Measurements from ENCODE around the gene CCAR1.
"Not testable (repeated sequence)": the region's sequence is repeated elsewhere in the genome, so short reads cannot be mapped to it uniquely, and the experiment has no call there.

CCAR1 gene, protein sequence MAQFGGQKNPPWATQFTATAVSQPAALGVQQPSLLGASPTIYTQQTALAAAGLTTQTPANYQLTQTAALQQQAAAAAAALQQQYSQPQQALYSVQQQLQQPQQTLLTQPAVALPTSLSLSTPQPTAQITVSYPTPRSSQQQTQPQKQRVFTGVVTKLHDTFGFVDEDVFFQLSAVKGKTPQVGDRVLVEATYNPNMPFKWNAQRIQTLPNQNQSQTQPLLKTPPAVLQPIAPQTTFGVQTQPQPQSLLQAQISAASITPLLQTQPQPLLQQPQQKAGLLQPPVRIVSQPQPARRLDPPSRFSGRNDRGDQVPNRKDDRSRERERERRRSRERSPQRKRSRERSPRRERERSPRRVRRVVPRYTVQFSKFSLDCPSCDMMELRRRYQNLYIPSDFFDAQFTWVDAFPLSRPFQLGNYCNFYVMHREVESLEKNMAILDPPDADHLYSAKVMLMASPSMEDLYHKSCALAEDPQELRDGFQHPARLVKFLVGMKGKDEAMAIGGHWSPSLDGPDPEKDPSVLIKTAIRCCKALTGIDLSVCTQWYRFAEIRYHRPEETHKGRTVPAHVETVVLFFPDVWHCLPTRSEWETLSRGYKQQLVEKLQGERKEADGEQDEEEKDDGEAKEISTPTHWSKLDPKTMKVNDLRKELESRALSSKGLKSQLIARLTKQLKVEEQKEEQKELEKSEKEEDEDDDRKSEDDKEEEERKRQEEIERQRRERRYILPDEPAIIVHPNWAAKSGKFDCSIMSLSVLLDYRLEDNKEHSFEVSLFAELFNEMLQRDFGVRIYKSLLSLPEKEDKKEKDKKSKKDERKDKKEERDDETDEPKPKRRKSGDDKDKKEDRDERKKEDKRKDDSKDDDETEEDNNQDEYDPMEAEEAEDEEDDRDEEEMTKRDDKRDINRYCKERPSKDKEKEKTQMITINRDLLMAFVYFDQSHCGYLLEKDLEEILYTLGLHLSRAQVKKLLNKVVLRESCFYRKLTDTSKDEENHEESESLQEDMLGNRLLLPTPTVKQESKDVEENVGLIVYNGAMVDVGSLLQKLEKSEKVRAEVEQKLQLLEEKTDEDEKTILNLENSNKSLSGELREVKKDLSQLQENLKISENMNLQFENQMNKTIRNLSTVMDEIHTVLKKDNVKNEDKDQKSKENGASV

DNA sequence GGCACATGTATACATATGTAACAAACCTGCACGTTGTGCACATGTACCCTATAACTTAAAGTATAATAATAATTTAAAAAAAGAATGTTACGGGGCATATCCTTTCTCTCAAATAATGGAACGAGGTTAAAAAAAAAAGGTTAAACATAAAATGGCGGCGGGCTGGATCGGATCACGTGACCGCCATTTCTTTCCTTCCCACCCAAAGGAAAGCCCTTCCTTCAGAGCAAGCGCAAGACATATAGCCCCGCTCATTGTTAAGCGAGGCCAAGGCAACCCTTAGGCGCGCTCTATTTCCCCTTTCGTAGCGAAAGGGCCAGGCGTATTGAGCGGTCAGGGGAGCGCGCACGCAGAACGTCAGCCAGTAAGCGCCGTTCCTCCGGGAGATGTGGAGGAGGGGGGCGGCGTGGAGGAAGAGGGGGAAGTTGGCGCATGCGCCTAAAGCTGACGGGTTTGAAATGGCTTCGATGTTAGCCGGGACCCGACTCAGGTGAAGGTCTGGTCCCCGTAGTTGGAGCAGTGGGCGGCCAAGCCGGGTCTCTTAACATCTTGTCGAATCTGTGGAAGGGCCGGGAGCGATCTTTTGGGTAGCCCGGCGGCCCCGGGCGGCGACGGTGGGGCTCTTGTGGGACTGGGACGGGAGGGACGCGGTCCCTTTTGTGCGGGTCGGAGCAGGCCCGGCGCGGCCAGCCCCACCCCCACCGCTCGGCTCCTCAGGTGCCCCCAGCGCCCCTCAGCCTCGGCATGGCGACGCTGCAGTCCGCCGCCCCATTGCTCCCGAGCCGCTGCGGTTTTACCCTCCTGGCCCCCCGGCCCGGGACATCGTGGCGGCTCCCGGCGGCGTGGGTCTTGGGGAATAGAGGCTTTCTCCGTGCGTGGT, at the start of gene CCAR1:
Gene CCAR1 (plus strand): TSS at position 447 of the 880 bp plus-strand sequence. CDS start 1,266 bp downstream, outside the sequence.
- peak; percentile 90 to 96 for DNase-seq

DNA sequence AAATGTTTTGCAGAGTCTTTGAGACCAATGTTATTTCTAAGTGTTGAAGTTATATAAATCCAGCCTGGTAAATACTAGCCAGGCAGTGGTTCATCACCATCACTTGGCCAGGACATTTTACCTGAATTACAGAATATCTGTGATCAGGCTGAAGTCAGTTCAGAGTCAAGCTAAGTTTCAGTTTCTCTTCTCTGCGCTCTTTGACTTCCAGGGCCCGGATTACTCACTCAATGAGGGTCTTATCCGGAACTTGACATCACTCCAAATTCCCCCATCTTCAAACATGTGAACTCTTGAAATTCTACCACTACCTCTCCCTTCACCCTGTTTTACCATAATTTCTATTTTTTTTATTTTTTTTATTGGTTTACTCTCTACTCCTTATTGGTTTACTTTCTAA, 36.6 kb upstream of the CCAR1 start:
- no peak for DNase-seq

DNA sequence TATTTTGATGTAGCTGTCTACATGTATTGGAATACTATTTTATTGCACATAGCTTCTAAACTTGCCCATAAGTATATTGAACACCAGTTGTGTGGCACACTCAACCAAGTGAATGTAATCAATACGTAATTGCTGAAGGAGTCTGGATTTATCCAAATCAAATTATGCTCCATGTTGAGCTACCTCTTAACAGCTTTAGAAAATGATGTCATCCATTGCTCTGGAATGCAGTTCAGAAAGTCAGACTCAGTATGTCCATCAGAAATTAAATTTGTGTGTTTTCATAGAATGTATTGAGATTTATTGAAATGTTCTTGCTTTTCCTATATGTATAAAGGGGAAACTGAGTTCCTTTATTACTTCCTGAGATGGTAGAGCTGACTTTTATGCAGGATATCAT, 25.0 kb upstream of the CCAR1 start:
- no peak for DNase-seq

DNA sequence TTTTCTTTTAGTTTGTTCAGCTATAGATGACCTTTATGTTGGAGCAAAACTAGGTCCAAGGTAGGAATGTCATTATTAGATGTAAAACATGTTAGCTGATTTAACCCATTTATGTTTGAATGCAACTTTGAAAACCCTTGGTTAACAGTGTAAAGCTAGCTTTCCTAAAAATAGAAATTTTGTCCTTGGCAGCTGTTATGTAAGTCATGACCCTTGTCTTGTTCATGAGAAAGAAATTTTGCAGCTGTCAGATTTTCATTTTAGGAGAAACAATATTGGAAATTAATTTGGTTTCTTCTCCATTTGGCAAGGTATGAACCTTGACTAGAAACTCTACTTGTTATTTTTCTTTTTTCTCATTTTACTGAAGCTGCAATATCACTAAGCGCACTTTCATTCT, 23.9 kb upstream of the CCAR1 start:
- no peak for DNase-seq

DNA sequence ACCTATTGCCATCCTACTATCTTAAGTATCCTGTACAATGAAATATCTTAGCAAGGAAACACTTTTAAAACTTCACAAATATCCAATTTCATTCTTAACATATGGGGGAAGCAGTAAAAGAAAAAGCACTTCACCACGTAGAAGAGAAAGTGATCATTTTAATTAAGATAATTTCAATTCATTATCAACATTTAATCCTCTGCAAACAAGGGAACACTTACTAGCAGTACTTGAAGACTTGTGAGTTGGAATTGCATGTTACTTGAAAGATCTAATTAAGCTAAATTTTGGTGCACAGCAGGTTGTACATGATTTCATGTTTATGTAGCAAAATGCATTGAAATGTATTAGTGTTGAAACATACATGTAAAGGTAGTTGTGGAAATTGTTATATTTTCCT, 20.8 kb upstream of the CCAR1 start:
- DNase-seq, result no peak

DNA sequence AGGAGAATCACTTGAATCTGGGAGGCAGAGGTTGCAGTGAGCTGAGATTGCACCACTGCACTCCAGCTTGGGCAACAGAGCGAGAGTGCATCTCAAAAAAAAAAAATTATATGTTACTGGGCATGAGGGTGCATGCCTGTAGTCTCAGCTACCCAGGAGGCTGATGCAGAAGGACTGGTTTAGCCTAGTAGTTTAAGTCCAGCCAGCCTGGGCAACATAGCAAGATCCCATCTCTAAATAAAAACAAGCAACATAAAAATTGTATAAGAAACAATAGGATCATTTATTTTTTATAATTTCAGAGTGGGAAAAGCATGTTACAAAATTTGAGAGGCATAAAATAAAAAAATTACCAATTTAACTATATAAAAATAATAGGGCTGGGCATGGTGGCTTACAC, 15.5 kb upstream of the CCAR1 start:
- no peak for DNase-seq

DNA sequence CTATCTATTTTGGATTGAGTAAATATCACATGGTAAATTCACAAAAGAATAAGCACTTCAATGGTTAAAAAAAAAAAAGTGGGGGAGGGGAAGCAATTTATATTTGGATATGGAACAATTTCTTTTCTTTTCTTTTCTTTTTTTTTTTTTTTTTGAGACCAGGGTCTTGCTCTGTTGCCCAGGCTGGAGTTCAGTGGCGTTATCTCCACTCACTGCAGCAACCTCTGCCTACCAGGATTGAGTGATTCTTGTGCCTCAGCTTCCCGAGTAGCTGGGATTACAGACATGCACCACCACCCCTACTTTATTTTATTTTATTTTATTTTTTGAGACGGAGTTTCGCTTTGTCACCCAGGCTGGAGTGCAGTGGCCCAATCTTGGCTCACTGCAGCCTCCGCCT, 12.1 kb upstream of the CCAR1 start:
- DNase-seq, result not testable (repeated sequence)

DNA sequence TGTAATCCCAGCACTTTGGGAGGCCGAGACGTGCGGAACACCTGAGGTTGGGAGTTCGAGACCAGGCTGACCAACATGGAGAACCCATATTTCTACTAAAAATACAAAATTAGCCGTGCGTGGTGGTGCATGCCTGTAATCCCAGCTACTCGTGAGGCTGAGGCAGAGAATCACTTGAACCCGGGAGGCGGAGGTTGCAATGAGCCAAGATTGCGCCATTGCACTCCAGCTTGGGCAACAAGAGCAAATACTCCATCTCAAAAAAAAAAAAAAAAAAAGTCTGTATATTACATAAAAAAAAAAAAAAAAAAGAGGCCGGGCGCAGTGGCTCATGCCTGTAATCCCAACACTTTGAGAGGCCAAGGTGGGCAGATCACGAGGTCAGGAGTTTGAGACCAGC, 8.0 kb upstream of the CCAR1 start:
- DNase-seq, result not testable (repeated sequence)

DNA sequence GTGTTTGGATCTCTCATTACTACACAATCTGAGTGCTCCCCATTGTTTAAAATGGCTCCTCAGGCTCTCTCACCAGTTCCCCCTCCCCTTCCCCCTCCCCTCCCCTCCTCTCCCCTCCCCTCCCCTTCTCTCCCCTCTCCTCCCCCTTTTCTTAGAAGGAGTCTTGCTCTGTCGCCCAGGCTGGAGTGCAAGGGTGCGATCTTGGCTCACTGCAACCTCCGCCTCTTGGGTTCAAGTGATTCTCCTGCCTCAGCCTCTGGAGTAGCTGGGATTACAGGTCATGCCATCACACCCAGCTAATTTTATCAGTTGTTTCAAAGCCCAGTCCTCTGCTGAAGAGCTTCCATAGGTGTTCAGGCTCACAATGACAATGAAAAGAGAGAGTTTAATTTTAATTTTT, 3.6 kb upstream of the CCAR1 start:
- DNase-seq, result no peak

DNA sequence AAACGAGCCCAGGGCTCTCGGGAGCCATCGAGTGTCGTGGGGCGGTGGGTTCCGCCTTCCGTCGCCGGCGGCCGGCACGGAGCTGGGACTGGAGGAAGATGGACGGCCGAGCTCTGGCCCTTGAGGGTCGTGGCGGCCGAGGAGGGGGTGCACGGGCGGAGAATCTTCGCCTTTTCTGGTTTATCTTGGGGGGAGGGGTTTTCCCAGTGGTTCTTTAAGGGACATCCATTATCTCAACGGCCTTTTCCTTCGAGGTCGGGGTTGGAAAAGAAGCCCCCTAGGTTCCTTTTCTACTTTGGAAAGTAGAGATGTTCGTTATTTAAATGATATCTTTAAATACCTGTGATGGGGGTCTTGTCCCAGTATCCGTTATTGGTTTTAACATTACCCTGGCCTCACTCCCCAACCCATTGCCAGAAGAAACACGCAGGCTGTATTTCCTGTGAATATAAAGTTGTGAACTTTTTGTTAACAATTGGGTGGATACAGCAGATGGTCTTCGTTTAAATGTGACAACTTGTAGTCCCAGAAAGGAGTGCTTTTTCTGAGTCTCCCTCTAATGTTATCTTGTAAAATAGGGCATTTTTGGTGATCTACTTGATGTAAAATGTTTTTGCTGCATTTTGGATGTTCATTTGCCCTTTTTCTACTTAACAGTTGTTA, 765 bp downstream of the CCAR1 start:
- DNase-seq, result no peak

DNA sequence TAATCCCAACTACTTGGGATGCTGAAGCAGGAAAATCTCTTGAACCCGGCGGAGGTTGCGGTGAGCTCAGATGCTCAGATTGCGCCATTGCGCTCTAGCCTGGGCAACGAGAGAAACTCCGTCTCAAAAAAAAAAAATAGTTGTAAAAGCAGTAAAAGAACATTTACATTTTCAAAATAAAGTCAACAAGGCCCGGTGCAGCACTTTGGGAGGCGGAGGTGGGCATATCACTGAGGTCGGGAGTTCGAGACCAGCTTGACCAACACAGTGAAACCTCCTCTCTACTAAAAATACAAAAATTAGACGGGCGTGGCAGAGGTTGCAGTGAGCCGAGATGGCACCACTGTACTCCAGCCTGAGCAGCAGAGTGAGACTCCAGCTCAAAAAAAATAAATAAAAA, 4.0 kb downstream of the CCAR1 start:
- DNase-seq, result no peak

DNA sequence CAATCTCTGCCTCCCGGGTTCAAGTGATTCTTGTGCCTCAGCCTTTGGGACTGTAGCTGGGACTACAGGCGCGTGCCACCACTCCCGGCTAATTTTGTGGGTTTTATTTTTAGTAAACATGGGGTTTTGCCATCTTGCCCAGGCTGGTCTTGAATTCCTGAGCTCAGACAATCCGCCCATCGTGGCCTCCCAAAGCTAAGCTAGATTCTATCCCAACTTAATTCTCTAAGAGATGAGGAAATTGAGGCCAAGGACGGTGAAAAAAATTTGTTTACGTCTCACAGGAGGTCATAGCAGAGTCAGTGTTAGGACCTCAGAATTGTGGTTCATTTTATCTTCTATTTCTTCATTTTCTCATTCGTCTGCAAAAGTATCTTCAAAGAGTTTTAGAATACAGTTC, 6.1 kb downstream of the CCAR1 start:
- DNase-seq, result no peak

DNA sequence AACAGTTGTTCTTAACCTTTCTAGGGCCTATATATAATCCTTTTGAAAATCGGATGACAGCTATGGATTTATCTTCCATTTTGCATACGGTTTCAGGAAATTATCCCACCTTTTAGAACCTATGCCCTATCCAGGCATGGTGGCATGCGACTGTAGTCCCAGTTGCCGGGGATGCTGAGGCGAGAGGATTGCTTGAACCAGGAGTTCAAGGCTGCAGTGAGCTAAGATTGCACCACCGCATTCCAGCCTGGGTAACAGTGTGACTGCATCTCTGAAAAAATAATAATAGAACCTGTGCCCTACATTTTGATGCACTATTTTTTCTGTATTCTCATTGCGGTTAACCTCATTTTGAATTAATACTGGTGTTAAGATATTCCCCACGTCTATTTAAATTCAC, 11.6 kb downstream of the CCAR1 start:
- DNase-seq, result no peak

DNA sequence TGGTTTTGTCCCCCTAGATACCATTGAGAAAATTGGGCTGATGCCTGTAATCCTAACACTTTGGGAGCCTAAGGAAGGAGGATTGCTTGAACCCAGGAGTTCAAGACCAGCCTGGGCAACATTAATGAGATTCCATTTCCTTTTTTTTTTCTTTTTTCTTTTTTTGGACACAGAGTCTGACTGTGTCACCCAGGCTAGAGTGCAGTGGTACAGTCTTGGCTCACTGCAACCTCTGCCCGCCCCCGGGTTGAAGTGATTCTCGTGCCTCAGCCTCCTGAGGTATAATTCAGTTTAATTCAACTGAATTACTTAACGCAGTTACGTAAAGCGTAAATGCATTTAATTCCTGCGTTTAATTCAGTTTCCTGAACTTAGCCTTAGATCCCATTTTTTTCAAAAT, 13.3 kb downstream of the CCAR1 start:
- DNase-seq, result no peak

DNA sequence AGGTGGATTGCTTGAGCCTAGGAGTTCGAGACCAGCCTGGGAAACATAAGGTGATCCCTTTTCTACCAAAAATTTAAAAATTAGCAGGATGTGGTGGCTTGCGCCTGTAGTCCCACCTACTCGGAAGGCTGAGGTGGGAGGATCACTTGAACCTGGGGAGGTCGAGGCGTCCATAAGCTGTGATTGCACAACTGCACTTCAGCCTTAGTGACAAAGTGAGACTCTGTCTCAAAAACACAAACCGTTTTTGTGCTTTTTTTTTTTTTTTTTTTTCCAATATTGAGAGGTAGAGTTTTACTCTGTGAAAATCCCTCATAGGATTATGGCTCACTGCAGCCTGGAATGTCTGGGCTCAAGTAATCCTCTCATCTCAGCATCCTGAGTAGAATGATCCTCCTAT, 14.1 kb downstream of the CCAR1 start:
- no peak for DNase-seq

DNA sequence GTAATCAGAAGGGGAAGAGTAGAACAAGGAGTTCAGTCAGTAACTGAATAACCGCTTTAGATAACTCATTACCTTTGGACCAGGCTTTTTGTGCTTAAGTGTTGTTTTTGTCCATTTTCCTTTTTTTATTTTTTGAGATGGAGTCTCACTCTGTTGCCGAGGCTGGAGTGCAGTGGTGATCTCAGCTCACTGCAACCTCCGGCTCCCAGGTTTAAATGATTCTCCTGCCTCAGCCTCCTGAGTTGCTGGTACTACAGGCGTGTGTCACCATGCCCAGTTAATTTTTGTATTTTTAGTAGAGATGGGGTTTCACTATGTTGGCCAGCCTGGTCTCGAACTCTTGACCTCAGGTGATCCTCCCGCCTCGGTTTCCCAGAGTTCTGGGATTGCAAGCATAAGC, 14.7 kb downstream of the CCAR1 start:
- DNase-seq, result not testable (repeated sequence)

DNA sequence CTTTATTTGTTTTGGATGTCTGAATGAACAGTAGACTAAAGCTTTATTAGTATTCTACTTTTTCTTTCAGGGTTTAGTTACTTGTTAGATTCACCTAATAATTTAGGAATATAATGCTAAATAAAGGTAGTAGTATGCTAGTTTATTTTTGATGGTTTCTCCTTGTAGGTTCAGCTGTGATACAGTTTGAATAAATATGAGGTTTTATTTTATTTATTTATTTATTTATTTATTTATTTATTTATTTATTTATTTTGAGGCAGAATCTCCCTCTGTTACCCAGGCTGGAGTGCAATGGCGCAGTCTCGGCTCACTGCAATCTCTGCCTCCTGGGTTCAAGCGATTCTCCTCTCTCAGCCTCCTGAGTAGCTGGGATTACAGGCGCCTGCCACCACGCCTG, 19.6 kb downstream of the CCAR1 start:
- DNase-seq, result not testable (repeated sequence)

DNA sequence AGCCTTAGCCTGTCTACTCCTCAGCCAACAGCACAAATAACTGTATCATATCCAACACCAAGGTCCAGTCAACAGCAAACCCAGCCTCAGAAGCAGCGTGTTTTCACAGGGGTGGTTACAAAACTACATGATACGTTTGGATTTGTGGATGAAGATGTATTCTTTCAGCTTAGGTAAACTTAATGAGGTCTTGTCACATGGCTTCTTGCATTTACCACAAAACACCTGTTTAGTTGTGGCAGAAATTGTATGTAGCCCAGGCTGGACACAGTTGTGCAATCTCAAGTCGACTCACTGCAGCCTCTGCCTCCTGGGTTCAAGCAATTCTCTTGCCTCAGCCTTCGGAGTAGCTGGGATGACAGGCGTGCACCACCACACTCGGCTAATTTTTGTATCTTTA, 21.4 kb downstream of the CCAR1 start:
- DNase-seq, result no peak

DNA sequence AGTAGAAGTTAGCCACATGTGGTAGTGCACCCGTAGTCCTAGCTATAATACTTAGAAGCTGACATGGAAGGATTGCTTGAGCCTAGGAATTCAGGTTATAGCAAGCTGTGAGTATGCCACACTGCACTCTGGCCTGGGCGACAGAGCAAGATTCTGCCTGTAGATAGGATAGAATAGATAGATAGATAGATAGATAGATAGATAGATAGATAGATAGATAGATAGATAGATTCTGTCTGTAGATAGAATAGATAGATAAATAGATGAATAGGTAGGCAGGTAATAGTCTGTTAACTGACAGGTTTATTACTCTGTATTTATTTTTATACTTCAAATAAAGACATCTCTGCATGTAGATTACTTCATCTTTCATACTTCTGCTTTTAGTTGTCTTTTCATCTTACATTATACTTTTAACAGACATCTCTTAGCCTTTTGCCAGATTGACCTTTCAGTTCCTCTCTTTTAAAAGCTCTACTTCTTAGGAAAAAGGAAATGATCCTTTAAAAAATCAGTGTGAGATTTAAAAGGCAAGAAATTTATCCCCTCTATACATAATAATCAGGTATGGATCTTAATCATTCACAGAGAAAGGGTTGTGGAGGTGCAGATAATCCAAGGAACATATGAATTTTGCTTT, 31.8 kb downstream of the CCAR1 start:
- no peak for DNase-seq

DNA sequence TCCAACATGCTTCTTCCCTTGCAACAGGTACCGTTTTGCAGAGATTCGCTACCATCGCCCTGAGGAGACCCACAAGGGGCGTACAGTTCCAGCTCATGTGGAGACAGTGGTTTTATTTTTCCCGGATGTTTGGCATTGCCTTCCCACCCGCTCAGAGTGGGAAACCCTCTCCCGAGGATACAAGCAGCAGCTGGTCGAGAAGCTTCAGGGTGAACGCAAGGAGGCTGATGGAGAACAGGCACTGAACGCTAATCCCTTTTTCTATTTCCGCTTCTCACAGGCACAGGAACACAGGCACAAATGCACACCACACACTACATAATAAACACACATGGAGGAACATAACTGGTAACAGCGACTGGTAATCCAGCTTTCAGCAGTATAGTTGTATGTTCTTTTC, 35.2 kb downstream of the CCAR1 start:
- DNase-seq, result no peak

DNA sequence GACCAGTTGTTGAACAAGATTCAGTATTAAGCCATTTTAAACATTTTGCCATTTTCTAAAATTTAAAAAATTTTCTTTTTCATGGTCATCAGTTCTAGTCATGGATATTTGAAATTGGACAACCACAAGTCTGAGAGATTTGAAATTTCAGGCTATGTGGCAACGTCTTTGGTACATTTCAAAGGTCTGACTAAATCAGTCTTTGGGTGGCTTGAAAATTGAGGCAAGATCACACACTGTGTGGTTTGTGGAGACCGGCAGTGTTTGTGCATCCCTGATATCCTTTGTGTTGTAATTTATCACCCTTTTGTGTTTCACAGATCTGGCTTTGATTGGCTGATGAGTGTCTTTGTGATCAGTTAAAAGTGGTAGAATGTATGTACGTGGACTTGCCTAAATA, 35.7 kb downstream of the CCAR1 start:
- DNase-seq, result no peak

All from SW 1271 (cell line).